ENCODE results near the gene GLTP. TPM values are rescaled to one million over a fixed set of nuclear protein-coding genes. Genes with fewer than 3 reads are reported as not detected.

The GLTP gene
- total RNA-seq, 4 donors from 2014 or later, result 8.7 to 53.9 (median 24.6) TPM

- intact Hi-C loops (cut with DNase I; ENCODE audit: low total_unique reads), result loop anchor here (10.0 kb wide), 1 partner anchor 82 kb away; the partner anchor contains the start of gene GLTP
- Histone ChIP-seq H3K27me3 (no peaks in the 10 kb centered on the region), H3K27ac (no peak overlapping the region), H3K9me3 (no peaks in the 10 kb centered on the region), H3K36me3 (no peaks in the 10 kb centered on the region), H3K4me3 (no peak overlapping the region), H3K4me1 (no peaks in the 10 kb centered on the region)
- no peak for DNase-seq
- TF ChIP-seq POLR2A (IDR thresholded peaks at IDR 0.05) (no peak), CTCF (IDR thresholded peaks at IDR 0.05) (no peak)
Observed at GRCh38 chr12:109802828-109803227, 77.5 kb downstream of the GLTP start.

Small RNAs within 50 kb of the gene (microRNA-seq; reads per million reads assigned to microRNA genes)
- not detected for gene MIR4497 (ENCODE audit: borderline microRNAs expressed, borderline replicate concordance)

Small RNAs within 50 kb of the gene (small RNA-seq; reads per million reads assigned to genes)
- gene MIR4497 (not detected), gene RN7SL441P (not detected)

Other genes with a start within 250 kb of the GLTP start
- gene FAM222A, start 166.7 kb downstream of the GLTP start, total RNA-seq, result 1 to 10 TPM in 2 of 4 donors, under 1 TPM in 1, not detected in 1; 0.34 to 3.5 (median 1.7) TPM
- under 1 TPM in 2 of 4 donors, not detected in 2; 0.34 to 0.55 TPM for gene TRPV4, start 47.1 kb downstream of the GLTP start, total RNA-seq
- 10 to 100 TPM in 3 of 4 donors, 1 to 10 TPM in 1; 5.9 to 19.0 (median 12.8) TPM for gene TCHP, start 19.7 kb upstream of the GLTP start, total RNA-seq
- 10 to 100 TPM; 30.3 to 55.7 (median 47.0) TPM for gene GIT2, start 115.8 kb upstream of the GLTP start, total RNA-seq
- 10 to 100 TPM; 13.1 to 54.3 (median 37.7) TPM for gene ANKRD13A, start 118.9 kb upstream of the GLTP start, total RNA-seq
- gene C12orf76, start 168.0 kb upstream of the GLTP start, total RNA-seq, result 10 to 100 TPM; 18.2 to 35.5 (median 28.4) TPM
- gene IFT81, start 243.8 kb upstream of the GLTP start, total RNA-seq, result 10 to 100 TPM in 3 of 4 donors, 1 to 10 TPM in 1; 6.9 to 40.6 (median 20.7) TPM